Liver (tissue), 9 donors: Measurements from ENCODE around the gene TIMM29. TPM values are rescaled to one million over a fixed set of nuclear protein-coding genes. Genes with fewer than 3 reads are reported as not detected.

Experiments used
- DNase-seq: peaks from one replicate; pipeline ENCODE4 v3.0.0-alpha.2; 2017; ENCODE audit warnings: low spot score
- H3K27ac ChIP-seq, 2 donors: one replicate each; pipeline ENCODE4 v1.7.0; 2013; ENCODE audit warnings: inconsistent platforms in 2 of 2, low read length in 2 of 2, control low read depth in 1 of 2, low read depth in 1 of 2, mild to moderate bottlenecking in 1 of 2
- H3K27me3 ChIP-seq, 4 donors: one replicate each; pipeline versions ENCODE4 v1.6.1 to v1.7.0; 2013; ENCODE audit warnings: low read length in 3 of 4, inconsistent platforms in 1 of 4, mild to moderate bottlenecking in 1 of 4, moderate library complexity in 1 of 4; ENCODE audit not compliant: control insufficient read depth in 4 of 4, insufficient read depth in 4 of 4
- H3K36me3 ChIP-seq, 4 donors: one replicate each; pipeline versions ENCODE4 v1.6.1 to v1.7.0; 2013; ENCODE audit warnings: low read length in 3 of 4, mild to moderate bottlenecking in 3 of 4, low read depth in 1 of 4, moderate library complexity in 1 of 4; ENCODE audit not compliant: control insufficient read depth in 4 of 4, insufficient read depth in 3 of 4
- H3K4me1 ChIP-seq, 4 donors: one replicate each; pipeline versions ENCODE4 v1.6.1 to v1.7.0; 2013; ENCODE audit warnings: low read length in 3 of 4, mild to moderate bottlenecking in 3 of 4, moderate library complexity in 1 of 4; ENCODE audit not compliant: control insufficient read depth in 4 of 4, insufficient read depth in 4 of 4
- H3K4me3 ChIP-seq, 3 donors: one replicate each; pipeline versions ENCODE4 v1.6.1 to v1.7.0; 2013; ENCODE audit warnings: low read length in 3 of 3, control low read depth in 1 of 3, low read depth in 1 of 3, mild to moderate bottlenecking in 1 of 3
- H3K9ac ChIP-seq, 2 donors: one replicate each; pipeline ENCODE4 v1.7.0; 2013; ENCODE audit warnings: low read length in 2 of 2, mild to moderate bottlenecking in 2 of 2, moderate library complexity in 2 of 2, control low read depth in 1 of 2, low read depth in 1 of 2
- H3K9me3 ChIP-seq, 4 donors: one replicate each; pipeline versions ENCODE4 v1.6.1 to v1.7.0; 2013; ENCODE audit warnings: low read length in 3 of 4; ENCODE audit not compliant: control insufficient read depth in 4 of 4
- ATF3 ChIP-seq: IDR thresholded peaks from 2 replicates; pipeline ENCODE4 v1.6.1; 2016; ENCODE audit warnings: antibody characterized with exemption
- CTCF ChIP-seq: fragments of 150-350 bp; IDR thresholded peaks from 2 replicates; pipeline ENCODE4 v1.5.1; 2017; ENCODE audit warnings: improper control_type of control experiment, low read depth, low read length; ENCODE audit not compliant: missing input control
- EGR1 ChIP-seq, 2 donors: IDR thresholded peaks; 2 replicates each; pipeline ENCODE4 v1.6.1; 2016 to 2018; ENCODE audit warnings: antibody characterized with exemption in 2 of 2, low read depth in 2 of 2
- FOXA1 ChIP-seq: IDR thresholded peaks from 2 replicates; pipeline ENCODE4 v1.6.1; 2016; ENCODE audit warnings: antibody characterized with exemption
- FOXA2 ChIP-seq: IDR thresholded peaks from 2 replicates; pipeline ENCODE4 v1.6.1; 2016; ENCODE audit warnings: antibody characterized with exemption
- GABPA ChIP-seq, 2 donors: IDR thresholded peaks in 1 of 2; conservative IDR thresholded peaks in 1 of 2; 2 replicates each; pipeline ENCODE4 v1.6.1; 2016; ENCODE audit warnings: antibody characterized with exemption in 2 of 2, mild to moderate bottlenecking in 1 of 2, moderate library complexity in 1 of 2
- HNF4A ChIP-seq, 2 donors: conservative IDR thresholded peaks; 2 replicates each; pipeline ENCODE4 v1.6.1; 2016; ENCODE audit warnings: antibody characterized with exemption in 2 of 2, mild to moderate bottlenecking in 2 of 2
- HNF4G ChIP-seq: IDR thresholded peaks from 2 replicates; pipeline ENCODE4 v1.6.1; 2016; ENCODE audit warnings: antibody characterized with exemption
- JUND ChIP-seq, 2 donors: IDR thresholded peaks; 2 replicates each; pipeline ENCODE4 v1.6.1; 2016; ENCODE audit warnings: antibody characterized with exemption in 2 of 2
- MAX ChIP-seq: IDR thresholded peaks from 2 replicates; pipeline ENCODE4 v1.6.1; 2016; ENCODE audit warnings: antibody characterized with exemption
- NR2F2 ChIP-seq: IDR thresholded peaks from 2 replicates; pipeline ENCODE4 v1.6.1; 2016; ENCODE audit warnings: antibody characterized with exemption
- RAD21 ChIP-seq, 2 donors: IDR thresholded peaks; 2 replicates each; pipeline ENCODE4 v1.6.1; 2016; ENCODE audit warnings: antibody characterized with exemption in 2 of 2, mild to moderate bottlenecking in 2 of 2
- REST ChIP-seq: IDR thresholded peaks from 2 replicates; pipeline ENCODE4 v1.6.1; 2016; ENCODE audit warnings: antibody characterized with exemption, mild to moderate bottlenecking
- RXRA ChIP-seq, 2 donors: IDR thresholded peaks; 2 replicates each; pipeline ENCODE4 v1.6.1; 2017 to 2018; ENCODE audit warnings: antibody characterized with exemption in 2 of 2, mild to moderate bottlenecking in 1 of 2
- SP1 ChIP-seq: IDR thresholded peaks from 2 replicates; pipeline ENCODE4 v1.6.1; 2018; ENCODE audit warnings: antibody characterized with exemption, mild to moderate bottlenecking
- TAF1 ChIP-seq: conservative IDR thresholded peaks from 2 replicates; pipeline ENCODE4 v1.6.1; 2016; ENCODE audit warnings: antibody characterized with exemption, mild to moderate bottlenecking
- YY1 ChIP-seq: IDR thresholded peaks from 2 replicates; pipeline ENCODE4 v1.6.1; 2016; ENCODE audit warnings: antibody characterized with exemption, mild to moderate bottlenecking
- ZBTB33 ChIP-seq: IDR thresholded peaks from 2 replicates; pipeline ENCODE4 v1.6.1; 2016; ENCODE audit warnings: antibody characterized with exemption
- WGBS: extraction: QIAGEN DNeasy Blood & Tissue Kit; methylation state at CpG from one replicate; pipeline ENCODE4 v1.1.7; 2013; 5-methylcytosine and 5-hydroxymethylcytosine counted together
- polyA plus RNA-seq, 2 donors: library from polyadenylated mRNA; stranded (reverse) in 1 of 2; unstranded in 1 of 2; fragments of 200-250 nt in 1 of 2; fragments of >200 nt in 1 of 2; fragmentation: Nextera tagmentation in 1 of 2; extraction: Ambion mirVana in 1 of 2; gene quantifications; one replicate each; pipeline versions ENCODE4 v1.2.1 to v1.2.3, GENCODE V29; 2013 to 2015
- total RNA-seq, 2 donors: library from RNA; depleted of rRNA; stranded (reverse); fragments of >200 nt; gene quantifications; one replicate each; pipeline ENCODE4 v1.2.3, GENCODE V29; 2014
- donor health status: healthy.
- donor health status: healthy.
- donor health status: healthy.
- donor health status: healthy.
- donor health status: healthy.

Gene TIMM29
- total RNA-seq (10 to 100 TPM; 18.8 to 25.2 TPM), polyA plus RNA-seq (10 to 100 TPM in 1 of 2 donors, 1 to 10 TPM in 1; 9.4 to 10.4 TPM)

GRCh38 chr19:10928563-10929401 is at the start of gene TIMM29, which contains the start of gene YIPF2:
TIMM29 (plus strand) TSS chr19:10928811; CDS start chr19:10928823, 12 bp downstream.
YIPF2 (minus strand) TSS chr19:10928639; CDS start chr19:10928410, 229 bp downstream.
- H3K27ac ChIP-seq, result peak within 1 kb of the TSS; percentile 70 to 71
- TF ChIP-seq ATF3 (no peak), HNF4A (conservative IDR thresholded peaks at IDR 0.05) (peak; percentile 22 to 26), HNF4G (no peak), YY1 (peak; percentile 93), FOXA2 (no peak), RAD21 (IDR thresholded peaks at IDR 0.05) (peak in 1 of 2 donors; percentile 45), MAX (no peak), SP1 (peak; percentile 38), FOXA1 (no peak), RXRA (IDR thresholded peaks at IDR 0.05) (peak; percentile 54 to 69), NR2F2 (no peak), CTCF (no peak), JUND (IDR thresholded peaks at IDR 0.05) (no peak), GABPA (IDR thresholded peaks at IDR 0.05 in 1 of 2, conservative IDR thresholded peaks at IDR 0.05 in 1 of 2) (peak; percentile 96 to 99), REST (peak; percentile 34), TAF1 (no peak), ZBTB33 (no peak), EGR1 (IDR thresholded peaks at IDR 0.05; ENCODE audit: low read depth in 2 of 2) (peak in 1 of 2 donors; percentile 23)

More at GRCh38 chr19:10928563-10929401, at the start of gene TIMM29, which contains the start of gene YIPF2:
- Histone ChIP-seq H3K4me3 (peak within 1 kb of the TSS; percentile 78 to 95 (median 93)), H3K4me1 (peaks cover 9 to 33% (median 23%) of the 10 kb centered on the region in 4 donors), H3K9me3 (no peaks in the 10 kb centered on the region), H3K9ac (peak within 1 kb of the TSS; percentile 34 to 77), H3K36me3 (peaks cover 3 to 8% (median 4%) of the 10 kb centered on the region in 4 donors), H3K27me3 (no peaks in the 10 kb centered on the region)
- under 1% methylated on average over 96 of the region's 96 CpGs for WGBS
- DNase-seq, result peak; percentile 93
